HepG2 (cell line): ENCODE measurements around the gene UNC13D. TPM values are rescaled to one million over a fixed set of nuclear protein-coding genes. Genes with fewer than 3 reads are reported as not detected.
A peak's percentile ranks its signal among the peaks of the same experiment; 100 is the strongest.

ENCODE experiments used
- ARHGAP35 ChIP-seq: sonication (generic); formaldehyde crosslinking; IDR thresholded peaks from 2 replicates; pipeline ENCODE4 v1.9.0; 2022; ENCODE audit warnings: mild to moderate bottlenecking, inconsistent platforms, moderate library complexity, missing genetic modification reagents, borderline replicate concordance
- ARNT ChIP-seq: fragments of 450-650 bp; IDR thresholded peaks from 2 replicates; pipeline ENCODE4 v1.6.1; 2017
- CAMTA2 ChIP-seq: sonication (generic); formaldehyde crosslinking; IDR thresholded peaks from 2 replicates; pipeline ENCODE4 v1.4.0; 2020; ENCODE audit warnings: mild to moderate bottlenecking, missing genetic modification reagents, borderline replicate concordance
- FOXC1 ChIP-seq: sonication (generic); formaldehyde crosslinking; IDR thresholded peaks from 2 replicates; pipeline ENCODE4 v1.8.0; 2022; ENCODE audit warnings: mild to moderate bottlenecking, missing genetic modification reagents, borderline replicate concordance
- GTF3A ChIP-seq: sonication (generic); formaldehyde crosslinking; conservative IDR thresholded peaks from 2 replicates; pipeline ENCODE4 v1.4.0; 2020; ENCODE audit warnings: mild to moderate bottlenecking, missing genetic modification reagents
- HMG20B ChIP-seq: conservative IDR thresholded peaks from 2 replicates; pipeline ENCODE4 v1.6.1; 2016; ENCODE audit warnings: missing genetic modification reagents, missing compliant biosample characterization
- JUND ChIP-seq: sonication (generic); formaldehyde crosslinking; IDR thresholded peaks from 2 replicates; pipeline ENCODE4 v1.8.0; 2022; ENCODE audit warnings: mild to moderate bottlenecking, missing genetic modification reagents
- KLF12 ChIP-seq: sonication (generic); formaldehyde crosslinking; IDR thresholded peaks from 2 replicates; pipeline ENCODE4 v1.4.0; 2020; ENCODE audit warnings: missing genetic modification reagents, borderline replicate concordance
- MBD4 ChIP-seq: IDR thresholded peaks from 2 replicates; pipeline ENCODE4 v1.6.1; 2012; ENCODE audit warnings: low read length, inconsistent platforms, borderline replicate concordance
- PRDM15 ChIP-seq: sonication (generic); formaldehyde crosslinking; IDR thresholded peaks from 2 replicates; pipeline ENCODE4 v1.4.0; 2020; ENCODE audit warnings: missing genetic modification reagents
- RELA ChIP-seq: sonication (generic); formaldehyde crosslinking; IDR thresholded peaks from 2 replicates; pipeline ENCODE4 v1.4.0; 2020; ENCODE audit warnings: missing genetic modification reagents
- REST ChIP-seq, 2 experiments: IDR thresholded peaks; 2 replicates each; pipeline ENCODE4 v1.6.1; 2011 to 2012; ENCODE audit warnings: low read length in 2 of 2, borderline replicate concordance in 1 of 2, low read depth in 1 of 2, mild to moderate bottlenecking in 1 of 2, moderate library complexity in 1 of 2
- SMC3 ChIP-seq: IDR thresholded peaks from 2 replicates; pipeline ENCODE4 v1.6.1; 2011; ENCODE audit warnings: low read length, improper control_type of control experiment
- SRY ChIP-seq: sonication (generic); formaldehyde crosslinking; IDR thresholded peaks from 2 replicates; pipeline ENCODE4 v1.8.0; 2022; ENCODE audit warnings: mild to moderate bottlenecking, missing genetic modification reagents
- ZFP36L1 ChIP-seq: sonication (generic); formaldehyde crosslinking; IDR thresholded peaks from 2 replicates; pipeline ENCODE4 v1.8.0; 2022; ENCODE audit warnings: mild to moderate bottlenecking, missing genetic modification reagents, moderate library complexity
- ZNF230 ChIP-seq: sonication (generic); formaldehyde crosslinking; IDR thresholded peaks from 2 replicates; pipeline ENCODE4 v1.4.0; 2020; ENCODE audit warnings: mild to moderate bottlenecking, missing genetic modification reagents
- ZNF281 ChIP-seq: sonication (generic); formaldehyde crosslinking; IDR thresholded peaks from 2 replicates; pipeline ENCODE4 v1.4.0; 2020; ENCODE audit warnings: missing genetic modification reagents, borderline replicate concordance
- ZNF607 ChIP-seq: sonication (generic); formaldehyde crosslinking; IDR thresholded peaks from 2 replicates; pipeline ENCODE4 v1.5.1; 2020; ENCODE audit warnings: missing genetic modification reagents, mild to moderate bottlenecking, borderline replicate concordance
- ZNF614 ChIP-seq: IDR thresholded peaks from 2 replicates; pipeline ENCODE4 v1.6.1; 2018; ENCODE audit warnings: missing biosample characterization, missing genetic modification reagents, inconsistent platforms, borderline replicate concordance
- ZNF672 ChIP-seq: sonication (generic); formaldehyde crosslinking; IDR thresholded peaks from 2 replicates; pipeline ENCODE4 v1.8.1; 2022; ENCODE audit warnings: missing genetic modification reagents
- polyA plus RNA-seq, 8 experiments: library from polyadenylated mRNA; depleted of rRNA in 3 of 8; stranded (reverse) in 7 of 8; unstranded in 1 of 8; fragments of >200 nt; fragmentation: Illumina TruSeq in 4 of 8; extraction: Trizol in 4 of 8; gene quantifications; 2 replicates each; pipeline versions ENCODE4 v1.2.1 to v1.2.3, GENCODE V29; 2011 to 2016; ENCODE audit warnings: low read depth in 4 of 8, missing spikeins in 1 of 8, mixed read lengths in 1 of 8; ENCODE audit not compliant: insufficient read depth in 1 of 8
- total RNA-seq, 5 experiments: library from RNA; depleted of rRNA; stranded (reverse); fragments of >200 nt; fragmentation: Illumina TruSeq; extraction: Trizol; gene quantifications; 2 replicates each; pipeline ENCODE4 v1.2.3, GENCODE V29; 2016; ENCODE audit warnings: low read depth in 1 of 5

UNC13D gene
- total and polyA plus RNA-seq, 2 of the 13 experiments (the other 11 are each of a cell fraction or from before 2014, with no cell fraction given), result 29.7 to 42.7 TPM

GRCh38 chr17:75845058-75845711, 981 bp upstream of the UNC13D start (continued):
- no peak for TF ChIP-seq MBD4
- TF ChIP-seq FOXC1 (CRISPR knock-in tag), result no peak
- no peak for TF ChIP-seq PRDM15 (CRISPR knock-in tag)
- TF ChIP-seq SMC3, result peak; percentile 23; the same call in 1 of the 2 replicates
- TF ChIP-seq HMG20B (CRISPR knock-in tag), result peak; percentile 70
- TF ChIP-seq ZNF672 (CRISPR knock-in tag), result no peak
- TF ChIP-seq RELA, result 0 out of 2 replicates have a peak, but pooled peaks have one; percentile 32
- no peak for TF ChIP-seq SRY (CRISPR knock-in tag)
- peak; percentile 90; the same call in 1 of the 2 replicates for TF ChIP-seq ZNF614 (CRISPR knock-in tag)
- TF ChIP-seq JUND, result 0 out of 2 replicates have a peak, but pooled peaks have one; percentile 7
- no peak for TF ChIP-seq ARNT
- TF ChIP-seq ZNF230 (CRISPR knock-in tag), result no peak; the same call in 1 of the 2 replicates
- peak in 1 of 2 experiments; percentile 29; a peak in 1 of 4 replicates for TF ChIP-seq REST (IDR thresholded peaks at IDR 0.05; ENCODE audit: borderline replicate concordance in 1 of 2, low read depth in 1 of 2, low read length in 2 of 2)
- no peak for TF ChIP-seq ZFP36L1 (CRISPR knock-in tag)
- TF ChIP-seq ARHGAP35 (CRISPR knock-in tag), result peak; percentile 89; the same call in 1 of the 2 replicates
- 0 out of 2 replicates have a peak, but pooled peaks have one; percentile 10 for TF ChIP-seq KLF12 (CRISPR knock-in tag)
- TF ChIP-seq CAMTA2, result no peak
- peak; percentile 15; the same call in 1 of the 2 replicates for TF ChIP-seq GTF3A (CRISPR knock-in tag)
- TF ChIP-seq ZNF281, result peak; percentile 95
- peak; percentile 27 for TF ChIP-seq ZNF607 (CRISPR knock-in tag)
